Suppressor macrophage treated with lipopolysaccharide for 1 hour (primary cell): Measurements from ENCODE around the gene PDYN.

Experiments used
- DNase-seq, 3 donors: peaks; one replicate each; pipeline ENCODE4 v3.0.0-alpha.2; 2020 to 2022

The PDYN gene

DNA sequence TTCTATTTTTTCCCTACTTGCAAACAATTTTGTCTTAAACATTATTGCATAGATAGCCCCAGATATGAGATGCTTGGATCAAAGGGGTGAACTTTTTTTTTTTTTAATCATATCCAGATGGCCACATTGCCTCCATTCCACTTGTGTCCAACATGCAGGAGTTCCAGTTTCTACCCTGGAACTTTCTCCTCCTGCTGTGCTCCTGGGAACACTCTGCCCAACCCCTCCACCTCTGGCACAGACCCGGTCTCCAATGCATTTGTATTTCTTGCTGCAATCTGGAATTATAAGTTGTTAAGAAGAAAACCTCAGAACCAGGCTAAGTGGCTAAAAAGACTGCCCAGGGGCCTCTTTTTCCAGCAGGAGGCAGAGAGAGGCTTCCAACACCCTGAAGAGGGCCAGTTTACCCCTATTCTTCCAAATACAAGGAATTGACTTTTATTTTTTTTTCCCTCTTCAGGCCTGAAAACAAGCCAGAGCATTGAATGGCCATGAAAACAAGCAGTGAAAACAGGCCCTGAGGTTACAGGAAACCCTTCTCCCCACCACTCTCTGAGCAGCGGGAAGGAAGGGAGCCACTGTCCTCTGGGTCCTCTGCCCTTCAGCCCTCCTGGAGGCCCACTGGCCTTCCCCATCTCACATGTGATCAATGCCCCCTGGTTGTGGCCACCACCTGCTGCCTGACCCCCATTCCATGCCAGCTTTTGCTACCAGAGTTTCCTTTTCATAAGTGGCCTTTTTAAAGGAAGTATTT, 44.3 kb downstream of the PDYN start:
- no peak for DNase-seq

DNA sequence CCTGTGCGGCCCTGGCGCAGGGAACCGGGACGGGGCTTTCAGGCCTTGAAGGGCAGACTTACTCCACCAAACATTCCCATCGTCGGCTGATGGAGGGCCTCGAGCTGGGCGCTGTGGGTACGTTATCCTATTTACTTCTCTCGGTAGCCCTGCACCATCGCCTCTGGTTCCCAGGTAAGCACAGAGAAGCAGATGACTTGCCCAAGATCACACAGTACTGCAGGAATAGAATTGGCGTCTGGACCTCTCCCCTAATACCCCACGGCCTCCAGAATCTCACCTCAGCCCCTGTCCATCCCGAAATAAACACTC, 46.4 kb downstream of the PDYN start:
- no peak for DNase-seq

- peak; percentile 94 to 98 (median 94) for DNase-seq
Measured at GRCh38 chr20:1946762-1947534, 46.9 kb downstream of the PDYN start.

DNA sequence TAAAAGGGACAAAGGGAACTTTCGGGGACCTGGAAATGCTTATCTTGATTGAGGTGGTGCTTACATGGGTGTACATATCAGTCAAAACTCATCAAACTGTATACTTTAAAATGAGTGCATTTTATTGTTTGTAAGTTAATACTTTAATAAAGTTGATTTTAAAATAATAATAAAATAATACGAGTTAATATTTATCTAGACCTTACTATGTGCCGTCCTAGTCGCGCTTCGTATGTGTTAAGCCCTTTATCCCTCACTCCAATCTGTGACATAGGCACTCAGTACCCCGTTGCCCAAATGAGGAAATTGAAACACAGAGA, 47.5 kb downstream of the PDYN start:
- DNase-seq = no peak

GRCh38 chr20:1945660-1946059, 48.2 kb downstream of the PDYN start:
- peak in 2 of 3 donors; percentile 37 to 47 for DNase-seq

DNA sequence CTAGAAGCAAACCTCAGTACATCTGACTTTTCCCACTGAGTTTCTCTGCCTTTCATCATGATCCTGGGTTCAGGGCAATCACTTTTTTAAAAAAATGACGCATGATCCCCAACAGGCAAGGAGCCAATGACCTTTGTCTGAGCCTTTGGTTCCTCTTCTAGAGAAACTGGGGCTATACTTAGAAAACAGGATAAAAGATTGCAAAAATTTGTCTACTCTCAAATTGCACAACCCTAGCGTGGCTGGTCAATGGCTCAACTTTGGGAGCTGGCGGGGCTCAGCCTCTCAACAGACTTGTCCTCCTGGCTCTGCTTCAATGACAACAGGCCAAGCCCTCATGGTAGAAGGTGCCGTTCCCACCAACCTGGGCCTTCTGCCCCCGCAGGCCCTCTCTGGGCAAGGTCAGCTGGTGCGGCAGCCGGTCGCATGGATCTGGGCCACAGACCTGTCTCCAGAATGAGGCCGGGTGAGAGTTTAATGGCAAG, 48.7 kb downstream of the PDYN start:
- DNase-seq = peak; percentile 93 to 98 (median 98)

- peak; percentile 32 to 49 (median 35) for DNase-seq
Measured at GRCh38 chr20:1944345-1945091, 49.3 kb downstream of the PDYN start.

DNA sequence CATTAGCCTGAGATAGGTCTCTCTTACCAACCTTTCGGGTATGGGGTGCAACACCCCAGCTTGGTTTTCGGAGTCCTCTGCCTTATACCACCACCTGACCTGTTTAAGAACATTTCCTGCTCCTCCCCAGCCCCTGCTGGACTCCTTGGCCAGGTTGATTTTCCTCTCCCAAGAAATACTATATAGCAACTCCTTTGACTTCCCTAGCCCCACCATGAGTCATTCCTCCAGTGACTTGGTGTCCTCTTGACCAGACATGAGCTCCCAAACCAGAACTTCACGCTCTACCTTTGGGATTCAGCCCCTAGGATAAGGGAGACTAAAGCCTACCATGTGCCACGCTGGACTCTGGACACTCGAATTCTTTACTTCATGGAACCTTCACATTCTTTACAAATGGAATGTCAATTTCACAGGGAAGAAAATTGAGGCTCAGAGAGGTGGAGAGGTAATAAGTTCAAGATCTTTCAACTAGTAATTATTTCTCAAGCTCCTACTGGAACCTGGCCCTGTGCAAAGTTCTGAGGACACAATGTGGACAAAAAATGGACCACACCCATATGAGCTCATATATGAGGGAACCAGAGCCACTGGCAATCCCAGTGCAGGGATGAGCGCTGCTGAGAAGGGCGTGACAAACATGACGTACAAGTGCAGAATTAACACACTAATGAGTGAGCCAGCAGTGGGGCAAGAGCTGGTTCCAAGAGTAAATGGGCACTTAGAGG, 50.4 kb downstream of the PDYN start:
- peak; percentile 87 to 94 (median 94) for DNase-seq

DNA sequence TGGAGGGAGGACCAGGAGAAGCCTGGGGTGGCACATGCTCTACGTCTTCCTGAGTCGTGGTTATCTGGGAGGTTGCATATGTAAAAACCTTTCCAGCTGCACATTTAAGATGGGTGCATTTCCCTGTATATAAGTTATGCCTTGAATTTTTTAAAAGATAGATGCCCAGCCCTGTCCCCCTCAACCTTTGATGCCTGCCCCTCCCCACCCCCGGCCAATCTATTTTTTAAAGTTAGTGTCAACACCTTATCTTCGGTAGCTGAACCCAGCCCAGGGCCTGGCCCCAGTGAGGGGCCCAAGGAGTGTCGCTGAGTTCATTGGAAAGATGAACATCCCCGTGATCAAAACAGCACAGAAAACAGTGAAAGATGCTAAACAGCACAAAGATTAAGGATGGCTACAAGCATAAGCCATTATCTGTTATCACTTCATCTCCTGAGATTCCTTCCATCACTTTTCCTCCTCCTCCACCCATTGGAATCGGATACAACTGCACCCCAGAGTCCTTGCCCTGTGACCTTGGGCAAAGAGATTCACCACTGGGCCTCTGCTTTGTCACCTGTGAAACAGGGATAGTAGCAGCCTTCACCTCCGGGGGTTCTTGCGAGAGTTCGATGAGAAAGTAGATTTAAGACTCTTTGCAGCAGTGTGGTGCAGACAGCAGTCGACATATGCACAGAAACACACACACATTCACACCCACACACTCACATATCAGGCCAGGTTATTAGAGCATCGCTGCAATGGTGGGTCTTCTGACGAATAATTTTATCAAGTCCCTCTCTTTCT, 51.2 kb downstream of the PDYN start:
- DNase-seq = no peak

- DNase-seq = no peak
Measured at GRCh38 chr20:1942061-1942460, 51.8 kb downstream of the PDYN start.

GRCh38 chr20:1941226-1941625, 52.6 kb downstream of the PDYN start:
- peak in 1 of 3 donors; percentile 50 for DNase-seq

- DNase-seq = no peak
Measured at GRCh38 chr20:1940581-1940980, 53.3 kb downstream of the PDYN start.

GRCh38 chr20:1939270-1939595, 54.6 kb downstream of the PDYN start:
- no peak for DNase-seq

GRCh38 chr20:1938464-1939269, 55.2 kb downstream of the PDYN start:
- no peak for DNase-seq

GRCh38 chr20:1937316-1937976, 56.4 kb downstream of the PDYN start:
- no peak for DNase-seq

DNA sequence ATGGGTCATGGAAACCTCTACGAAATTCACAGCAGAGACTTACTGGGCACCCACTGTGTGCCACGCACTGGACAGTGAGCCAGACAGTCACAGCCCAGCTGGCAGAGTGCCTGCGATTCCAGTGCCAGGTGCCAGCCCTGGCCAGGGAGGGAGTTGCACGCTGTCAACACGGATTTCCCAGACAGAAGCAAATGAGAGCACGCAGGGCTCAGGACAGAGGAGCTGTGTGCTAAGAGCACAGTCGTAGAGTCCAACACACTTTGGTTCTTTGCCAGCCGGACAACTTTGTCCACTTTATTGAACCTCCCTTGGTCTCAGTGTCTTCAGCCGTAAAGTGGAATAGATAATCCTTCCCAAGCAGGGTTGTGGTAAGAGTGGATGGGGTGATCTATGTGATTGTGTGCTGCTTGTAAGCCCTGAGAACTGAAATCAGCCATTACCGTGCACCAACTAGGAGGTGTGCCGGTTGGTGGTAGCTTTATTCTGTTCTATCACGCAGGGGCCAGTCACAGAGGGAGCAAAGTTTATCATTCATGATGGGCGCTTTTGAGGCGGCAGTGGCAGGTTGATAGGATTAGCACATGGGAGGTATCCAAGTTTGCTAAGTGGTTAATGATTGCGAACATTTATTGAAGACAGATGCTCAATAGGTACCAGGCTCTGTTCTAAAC, 58.0 kb downstream of the PDYN start:
- DNase-seq = no peak

DNA sequence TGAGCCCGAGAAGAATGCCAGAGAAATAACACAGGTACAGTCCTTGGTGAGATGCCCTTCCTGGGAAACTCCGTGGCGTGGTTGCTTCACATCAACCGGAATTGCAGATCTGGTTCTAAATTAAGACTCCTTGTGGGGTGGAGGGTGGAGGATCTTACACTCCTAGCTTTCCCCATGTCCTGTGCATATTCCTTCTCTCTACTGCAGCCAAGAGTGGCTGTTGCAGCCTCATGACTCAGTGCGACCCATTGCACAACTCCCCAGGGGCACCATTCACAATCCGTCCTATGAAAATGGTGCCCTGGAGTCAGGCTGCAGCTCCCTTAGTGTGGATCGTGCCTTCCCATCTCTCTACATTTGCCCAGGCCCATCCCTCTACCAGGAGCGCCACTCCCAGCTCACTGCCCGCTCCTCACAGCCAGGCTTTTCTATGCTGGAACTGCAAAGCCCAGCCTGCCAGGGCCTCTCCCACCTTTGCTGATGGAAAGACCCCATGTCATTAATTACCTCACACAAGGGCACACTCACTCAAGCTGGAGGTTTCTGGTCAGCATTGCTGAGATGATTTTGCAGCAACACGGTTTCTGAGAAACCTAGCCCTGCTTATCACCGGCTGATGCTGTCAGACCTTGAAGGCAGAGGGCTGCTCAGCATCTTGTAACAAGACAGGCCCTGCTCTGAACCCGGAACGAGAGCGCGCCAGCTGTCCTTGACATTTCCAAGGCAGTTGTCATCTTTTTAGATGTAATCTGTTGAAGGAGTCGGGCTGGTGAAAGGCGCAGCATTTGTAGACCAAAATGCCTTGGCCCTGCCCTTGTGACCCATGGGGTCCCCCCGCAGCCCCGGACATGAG, 58.9 kb downstream of the PDYN start:
- peak; percentile 74 to 79 (median 76) for DNase-seq

- peak; percentile 75 to 92 (median 86) for DNase-seq
Measured at GRCh38 chr20:1934156-1934555, 59.7 kb downstream of the PDYN start.

DNA sequence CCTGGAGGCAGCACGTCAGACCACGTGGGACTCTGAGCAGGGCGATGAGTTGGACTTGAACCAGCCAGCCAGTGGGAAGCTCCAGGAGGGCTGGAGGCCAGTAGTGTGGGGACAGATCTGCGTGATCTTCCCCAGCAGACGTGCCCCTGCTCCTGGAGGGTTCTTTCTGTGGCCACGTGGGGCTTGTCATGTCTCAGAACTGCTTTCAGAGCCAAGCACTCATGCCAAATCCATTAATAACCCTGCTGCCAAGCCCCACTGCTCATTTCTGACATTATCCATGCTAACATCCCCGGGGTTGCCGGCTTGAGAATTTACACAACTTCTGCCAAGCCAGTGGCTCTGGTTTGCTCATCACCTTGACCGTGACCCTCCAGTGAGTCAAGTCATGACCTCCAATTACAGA, 60.4 kb downstream of the PDYN start:
- peak; percentile 60 to 70 (median 62) for DNase-seq
